GM12875 (cell line): ENCODE data around the gene GAMT.

ENCODE experiments used
- H3K4me3 ChIP-seq: one replicate; pipeline ENCODE4 v1.5.1; 2011; ENCODE audit warnings: low read depth, low read length, control low read depth
- TF ChIP-seq, protein P1 (sequence below): IDR thresholded peaks from 2 replicates; pipeline ENCODE4 v1.5.1; 2011; ENCODE audit warnings: low read depth, mild to moderate bottlenecking, control low read depth, inconsistent platforms, low read length, moderate library complexity, borderline replicate concordance; ENCODE audit not compliant: insufficient read depth

The GAMT gene

DNA sequence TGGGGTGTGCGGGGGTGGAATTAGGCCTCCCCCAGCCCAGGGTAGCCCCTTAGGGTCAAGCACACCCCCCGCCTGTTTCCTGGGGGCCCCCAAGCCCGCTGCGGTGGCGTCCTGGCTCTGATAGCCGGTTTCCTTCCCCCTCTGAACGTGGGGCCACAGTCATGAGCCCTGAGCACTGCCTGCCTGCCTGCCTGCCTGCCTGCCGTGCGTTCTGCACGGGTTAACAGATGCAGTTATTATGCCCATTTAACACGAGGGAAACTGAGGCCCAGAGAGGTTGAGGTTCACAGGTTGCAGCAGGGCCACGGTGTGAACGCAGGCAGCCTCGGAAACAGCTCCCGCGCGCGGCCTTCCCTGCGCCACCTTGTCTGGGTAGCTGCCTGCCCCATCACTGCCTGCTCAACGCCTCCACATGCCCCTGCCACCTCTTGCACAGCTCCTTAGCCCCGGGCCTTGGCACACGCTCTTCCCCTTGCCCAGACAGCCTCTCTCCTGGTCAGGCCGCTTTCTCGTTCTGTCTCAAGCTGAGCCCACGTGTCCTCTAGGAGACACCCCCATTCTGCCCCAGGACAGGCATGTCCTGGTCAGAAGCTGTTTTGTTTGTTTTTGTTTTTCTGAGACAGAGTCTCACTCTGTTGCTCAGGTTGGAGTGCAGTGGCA lies 1.2 kb upstream of the GAMT start:
- TF ChIP-seq, protein P1, sequence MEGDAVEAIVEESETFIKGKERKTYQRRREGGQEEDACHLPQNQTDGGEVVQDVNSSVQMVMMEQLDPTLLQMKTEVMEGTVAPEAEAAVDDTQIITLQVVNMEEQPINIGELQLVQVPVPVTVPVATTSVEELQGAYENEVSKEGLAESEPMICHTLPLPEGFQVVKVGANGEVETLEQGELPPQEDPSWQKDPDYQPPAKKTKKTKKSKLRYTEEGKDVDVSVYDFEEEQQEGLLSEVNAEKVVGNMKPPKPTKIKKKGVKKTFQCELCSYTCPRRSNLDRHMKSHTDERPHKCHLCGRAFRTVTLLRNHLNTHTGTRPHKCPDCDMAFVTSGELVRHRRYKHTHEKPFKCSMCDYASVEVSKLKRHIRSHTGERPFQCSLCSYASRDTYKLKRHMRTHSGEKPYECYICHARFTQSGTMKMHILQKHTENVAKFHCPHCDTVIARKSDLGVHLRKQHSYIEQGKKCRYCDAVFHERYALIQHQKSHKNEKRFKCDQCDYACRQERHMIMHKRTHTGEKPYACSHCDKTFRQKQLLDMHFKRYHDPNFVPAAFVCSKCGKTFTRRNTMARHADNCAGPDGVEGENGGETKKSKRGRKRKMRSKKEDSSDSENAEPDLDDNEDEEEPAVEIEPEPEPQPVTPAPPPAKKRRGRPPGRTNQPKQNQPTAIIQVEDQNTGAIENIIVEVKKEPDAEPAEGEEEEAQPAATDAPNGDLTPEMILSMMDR: no peak
- no peak overlapping the region for H3K4me3 ChIP-seq

DNA sequence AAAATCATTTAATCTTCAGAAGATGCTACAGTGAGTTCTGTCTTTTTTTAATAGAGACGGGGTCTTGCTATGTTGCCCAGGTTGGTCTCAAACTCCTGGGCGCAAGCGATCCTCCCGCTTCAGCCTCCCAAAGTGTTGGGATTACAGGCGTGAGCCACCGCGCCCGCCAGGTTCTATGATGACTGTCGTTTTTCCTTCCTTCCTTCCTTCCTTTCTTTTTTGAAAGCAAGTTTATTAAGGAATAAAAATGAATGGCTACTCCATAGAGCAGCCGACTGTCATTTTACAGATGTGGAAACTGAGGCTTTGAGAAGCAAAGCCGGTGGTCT lies 511 bp upstream of the GAMT start:
- TF ChIP-seq, protein P1: no peak
- no peak overlapping the region for H3K4me3 ChIP-seq

DNA sequence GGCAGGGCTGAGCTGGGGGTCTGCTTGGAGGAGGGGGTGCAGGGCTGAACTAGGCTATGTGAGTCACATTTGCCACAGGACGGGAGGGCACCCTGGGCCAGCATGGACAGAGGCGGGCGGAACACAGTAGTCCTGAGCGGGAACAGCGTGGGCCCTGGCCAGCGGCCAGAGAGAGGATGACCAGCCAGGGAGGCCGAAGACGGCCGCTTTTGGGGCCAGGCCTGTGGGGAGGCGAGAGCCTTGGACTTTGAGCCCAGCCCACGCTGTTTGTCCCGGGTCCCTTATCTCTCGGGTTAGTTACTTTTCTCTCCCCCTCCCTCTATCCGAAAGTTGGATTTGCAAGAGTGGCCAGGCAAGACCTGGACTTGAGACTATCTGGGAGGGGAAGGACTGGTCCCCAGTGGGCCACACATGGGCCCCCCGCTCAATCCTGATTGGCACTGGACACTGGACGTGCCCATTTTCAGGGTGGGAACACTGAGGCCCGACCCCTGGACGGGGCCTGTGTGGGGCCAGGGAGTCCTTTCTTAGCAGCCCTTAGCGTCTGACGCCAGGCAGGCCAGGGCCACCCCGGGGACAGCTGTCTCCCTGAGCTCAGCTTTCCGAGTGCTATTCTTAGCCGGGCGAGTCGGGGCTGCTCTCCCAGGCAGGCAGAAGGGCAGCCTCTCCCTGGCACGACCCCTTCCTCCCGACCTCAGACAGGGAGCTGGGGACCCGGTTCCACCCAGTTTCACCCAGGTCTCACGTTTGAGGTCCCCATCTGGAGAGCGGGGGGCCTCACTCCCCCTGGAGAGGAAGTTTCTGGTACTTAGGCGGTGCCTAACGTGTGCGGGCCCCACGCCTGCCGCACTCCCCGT lies 833 bp downstream of the GAMT start:
- H3K4me3 ChIP-seq: peak overlapping the region; percentile 41
- TF ChIP-seq, protein P1: no peak

DNA sequence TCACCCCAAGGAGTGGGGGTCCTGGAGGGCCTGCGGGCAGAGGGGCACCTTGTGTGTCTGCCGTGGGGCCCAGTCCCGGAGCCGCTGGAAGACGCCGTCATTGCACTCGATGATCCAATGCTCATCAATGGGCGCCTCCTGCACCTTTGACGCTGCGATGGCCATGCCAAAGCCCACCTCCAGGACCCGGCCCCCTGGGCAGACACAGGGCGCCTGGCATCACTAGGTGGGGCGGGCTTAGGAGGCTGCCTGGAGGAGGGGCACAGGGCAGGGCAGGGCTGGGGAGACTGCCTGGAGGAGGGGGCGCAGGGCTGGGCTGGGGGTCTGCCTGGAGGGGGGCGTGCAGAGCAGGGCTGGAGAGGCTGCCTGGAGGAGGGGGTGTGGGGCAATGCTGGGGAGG lies 1.6 kb downstream of the GAMT start:
- TF ChIP-seq, protein P1: no peak
- no peak overlapping the region for H3K4me3 ChIP-seq

DNA sequence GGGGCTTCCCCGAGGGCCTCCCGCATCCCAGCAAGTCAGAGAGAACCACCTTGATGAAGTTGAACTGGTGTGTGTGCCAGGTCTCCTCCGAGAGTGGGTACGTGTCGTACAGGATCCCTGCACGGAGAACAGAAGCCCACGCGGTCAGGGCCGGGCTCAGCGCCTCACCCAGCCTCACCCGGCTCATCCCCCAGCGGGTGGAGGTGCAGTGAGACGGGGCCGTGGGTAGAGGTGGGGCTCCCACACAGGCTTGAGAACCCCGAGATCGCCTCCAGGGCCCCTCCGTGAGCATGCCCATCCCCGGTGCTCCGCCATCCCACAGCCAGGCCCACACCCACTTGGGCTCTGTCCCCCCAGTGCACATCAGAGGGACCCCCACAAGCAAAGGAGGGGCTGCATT lies 2.3 kb downstream of the GAMT start:
- TF ChIP-seq, protein P1: no peak

DNA sequence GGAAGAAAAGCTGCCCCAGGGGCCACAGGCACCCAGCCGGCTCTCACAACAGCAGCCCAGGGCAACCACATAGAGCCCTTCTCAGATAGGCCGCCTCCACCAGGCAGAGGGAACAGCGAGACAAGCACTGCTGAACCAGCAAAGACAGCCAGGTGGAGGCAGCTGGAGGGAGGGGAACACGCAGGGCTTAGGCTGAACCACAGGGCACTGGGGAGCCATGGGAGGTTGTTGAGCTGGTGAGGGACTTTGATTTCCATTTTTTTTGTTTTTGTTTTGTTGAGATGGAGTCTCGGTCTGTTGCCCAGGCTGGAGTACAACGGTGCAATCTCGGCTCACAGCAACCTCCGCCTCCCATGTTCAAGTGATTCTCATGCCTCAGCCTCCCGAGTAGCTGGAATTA lies 3.5 kb downstream of the GAMT start:
- TF ChIP-seq, protein P1: no peak
- H3K4me3 ChIP-seq: no peak overlapping the region

More for the DNA sequence above, 2.3 kb downstream of the GAMT start:
- no peak overlapping the region for H3K4me3 ChIP-seq
